Activated T-helper 17 cell treated with anti-CD3 and anti-CD28 coated beads, Interleukin-2, amount 50 U/mL, for 72 hours (primary cell): ENCODE results near the gene ALKBH8. TPM values are rescaled to one million over a fixed set of nuclear protein-coding genes. Genes with fewer than 3 reads are reported as not detected.

Experiments used
- ATAC-seq: fragments of 150-1000 bp; cut with Tn5 transposase; replicated peaks from 2 replicates; pipeline ENCODE4 v1.10.0; 2021; ENCODE audit warnings: mild to moderate bottlenecking, moderate library complexity
- H3K27ac Mint-ChIP-seq: one replicate; pipeline ENCODE4 v1.8.0; 2022; ENCODE audit warnings: mixed read lengths
- H3K27me3 Mint-ChIP-seq: one replicate; pipeline ENCODE4 v1.8.0; 2022; ENCODE audit warnings: mixed read lengths
- H3K36me3 Mint-ChIP-seq: one replicate; pipeline ENCODE4 v1.8.0; 2022; ENCODE audit warnings: low read depth, mild to moderate bottlenecking, mixed read lengths
- H3K4me1 Mint-ChIP-seq: one replicate; pipeline ENCODE4 v1.8.0; 2022; ENCODE audit warnings: mixed read lengths
- H3K4me3 Mint-ChIP-seq: one replicate; pipeline ENCODE4 v1.8.0; 2022; ENCODE audit warnings: mild to moderate bottlenecking, mixed read lengths
- H3K9me3 Mint-ChIP-seq: one replicate; pipeline ENCODE4 v1.8.0; 2022; ENCODE audit warnings: mixed read lengths
- total RNA-seq, 2 donors: library from RNA; stranded (reverse); gene quantifications; one replicate each; pipeline ENCODE4 v1.2.3, GENCODE V29; 2022

ALKBH8 gene
- 1 to 10 TPM; 5.5 to 9.9 TPM for total RNA-seq

GRCh38 chr11:107565219-107565937, at the start of gene ALKBH8:
Gene ALKBH8, minus strand, starts transcription at chr11:107565735. Its CDS starts 4,842 bp downstream, at chr11:107560893.
- peaks cover 6% of the 10 kb centered on the region for H3K36me3 Mint-ChIP-seq
- peak; percentile 86 for ATAC-seq
- peaks cover 42% of the 10 kb centered on the region for H3K4me1 Mint-ChIP-seq
- H3K27ac Mint-ChIP-seq = peak within 1 kb of the TSS; percentile 96
- peak within 1 kb of the TSS; percentile 97 for H3K4me3 Mint-ChIP-seq
- H3K27me3 Mint-ChIP-seq = no peaks in the 10 kb centered on the region
- H3K9me3 Mint-ChIP-seq = no peaks in the 10 kb centered on the region

GRCh38 chr11:107612445-107612844, 46.9 kb upstream of the ALKBH8 start:
- H3K36me3 Mint-ChIP-seq = no peaks in the 10 kb centered on the region
- no peaks in the 10 kb centered on the region for H3K9me3 Mint-ChIP-seq
- H3K4me1 Mint-ChIP-seq = no peaks in the 10 kb centered on the region
- H3K27ac Mint-ChIP-seq = no peak overlapping the region
- ATAC-seq = no peak
- peaks cover 27% of the 10 kb centered on the region for H3K27me3 Mint-ChIP-seq
- no peak overlapping the region for H3K4me3 Mint-ChIP-seq

GRCh38 chr11:107609400-107610218, 44.1 kb upstream of the ALKBH8 start:
- no peak overlapping the region for H3K27ac Mint-ChIP-seq
- H3K4me1 Mint-ChIP-seq = no peaks in the 10 kb centered on the region
- ATAC-seq = no peak
- H3K27me3 Mint-ChIP-seq = peaks cover 36% of the 10 kb centered on the region
- no peaks in the 10 kb centered on the region for H3K9me3 Mint-ChIP-seq
- H3K4me3 Mint-ChIP-seq = no peak overlapping the region
- H3K36me3 Mint-ChIP-seq = no peaks in the 10 kb centered on the region

- no peaks in the 10 kb centered on the region for H3K4me1 Mint-ChIP-seq
- H3K27me3 Mint-ChIP-seq = peaks cover 40% of the 10 kb centered on the region
- no peaks in the 10 kb centered on the region for H3K36me3 Mint-ChIP-seq
- no peak for ATAC-seq
- H3K27ac Mint-ChIP-seq = no peak overlapping the region
- no peak overlapping the region for H3K4me3 Mint-ChIP-seq
- H3K9me3 Mint-ChIP-seq = no peaks in the 10 kb centered on the region
Observed at GRCh38 chr11:107608809-107609208, 43.3 kb upstream of the ALKBH8 start.

GRCh38 chr11:107606141-107606540, 40.6 kb upstream of the ALKBH8 start:
- no peaks in the 10 kb centered on the region for H3K9me3 Mint-ChIP-seq
- H3K27ac Mint-ChIP-seq = no peak overlapping the region
- H3K27me3 Mint-ChIP-seq = peaks cover 54% of the 10 kb centered on the region
- no peak for ATAC-seq
- no peaks in the 10 kb centered on the region for H3K4me1 Mint-ChIP-seq
- H3K36me3 Mint-ChIP-seq = no peaks in the 10 kb centered on the region
- H3K4me3 Mint-ChIP-seq = no peak overlapping the region

- peaks cover 55% of the 10 kb centered on the region for H3K27me3 Mint-ChIP-seq
- no peak for ATAC-seq
- no peaks in the 10 kb centered on the region for H3K9me3 Mint-ChIP-seq
- H3K4me3 Mint-ChIP-seq = no peak overlapping the region
- no peak overlapping the region for H3K27ac Mint-ChIP-seq
- H3K36me3 Mint-ChIP-seq = no peaks in the 10 kb centered on the region
- no peaks in the 10 kb centered on the region for H3K4me1 Mint-ChIP-seq
Observed at GRCh38 chr11:107605061-107606006, 39.8 kb upstream of the ALKBH8 start.

GRCh38 chr11:107598225-107599139, 32.9 kb upstream of the ALKBH8 start:
- Mint-ChIP-seq H3K36me3 (no peaks in the 10 kb centered on the region), H3K27ac (no peak overlapping the region), H3K4me1 (peaks cover 6% of the 10 kb centered on the region), H3K27me3 (peaks cover 46% of the 10 kb centered on the region), H3K4me3 (no peak overlapping the region), H3K9me3 (no peaks in the 10 kb centered on the region)
- peak; percentile 51 for ATAC-seq

GRCh38 chr11:107594736-107595135, 29.2 kb upstream of the ALKBH8 start:
- H3K27me3 Mint-ChIP-seq = peaks cover 43% of the 10 kb centered on the region
- peaks cover 18% of the 10 kb centered on the region for H3K4me1 Mint-ChIP-seq
- H3K36me3 Mint-ChIP-seq = no peaks in the 10 kb centered on the region
- no peaks in the 10 kb centered on the region for H3K9me3 Mint-ChIP-seq
- H3K4me3 Mint-ChIP-seq = no peak overlapping the region
- ATAC-seq = no peak
- no peak overlapping the region for H3K27ac Mint-ChIP-seq

GRCh38 chr11:107593951-107594350, 28.4 kb upstream of the ALKBH8 start:
- Mint-ChIP-seq H3K4me1 (peaks cover 18% of the 10 kb centered on the region), H3K9me3 (no peaks in the 10 kb centered on the region), H3K27ac (no peak overlapping the region), H3K36me3 (no peaks in the 10 kb centered on the region), H3K4me3 (no peak overlapping the region), H3K27me3 (peaks cover 49% of the 10 kb centered on the region)
- ATAC-seq = no peak

- Mint-ChIP-seq H3K9me3 (no peaks in the 10 kb centered on the region), H3K4me3 (peak overlapping the region; percentile 91), H3K36me3 (no peaks in the 10 kb centered on the region), H3K4me1 (peaks cover 18% of the 10 kb centered on the region), H3K27me3 (peaks cover 53% of the 10 kb centered on the region), H3K27ac (no peak overlapping the region)
- no peak for ATAC-seq
Observed at GRCh38 chr11:107592813-107593212, 27.3 kb upstream of the ALKBH8 start.

GRCh38 chr11:107592231-107592590, 26.7 kb upstream of the ALKBH8 start:
- Mint-ChIP-seq H3K27ac (peak overlapping the region; percentile 68), H3K4me1 (peaks cover 18% of the 10 kb centered on the region), H3K27me3 (peaks cover 59% of the 10 kb centered on the region), H3K4me3 (peak overlapping the region; percentile 91), H3K36me3 (no peaks in the 10 kb centered on the region), H3K9me3 (no peaks in the 10 kb centered on the region)
- no peak for ATAC-seq

GRCh38 chr11:107591378-107592230, 26.1 kb upstream of the ALKBH8 start:
- Mint-ChIP-seq H3K27ac (peak overlapping the region; percentile 68), H3K9me3 (no peaks in the 10 kb centered on the region), H3K4me3 (peak overlapping the region; percentile 91), H3K4me1 (peaks cover 18% of the 10 kb centered on the region), H3K36me3 (no peaks in the 10 kb centered on the region), H3K27me3 (peaks cover 59% of the 10 kb centered on the region)
- ATAC-seq = peak; percentile 93
